Measurements from ENCODE around the gene IL17RA. TPM values are rescaled to one million over a fixed set of nuclear protein-coding genes. Genes with fewer than 3 reads are reported as not detected.

Gene IL17RA
- total RNA-seq, 3 donors from 2014 or later, result 13.8 to 25.3 (median 17.7) TPM

DNA sequence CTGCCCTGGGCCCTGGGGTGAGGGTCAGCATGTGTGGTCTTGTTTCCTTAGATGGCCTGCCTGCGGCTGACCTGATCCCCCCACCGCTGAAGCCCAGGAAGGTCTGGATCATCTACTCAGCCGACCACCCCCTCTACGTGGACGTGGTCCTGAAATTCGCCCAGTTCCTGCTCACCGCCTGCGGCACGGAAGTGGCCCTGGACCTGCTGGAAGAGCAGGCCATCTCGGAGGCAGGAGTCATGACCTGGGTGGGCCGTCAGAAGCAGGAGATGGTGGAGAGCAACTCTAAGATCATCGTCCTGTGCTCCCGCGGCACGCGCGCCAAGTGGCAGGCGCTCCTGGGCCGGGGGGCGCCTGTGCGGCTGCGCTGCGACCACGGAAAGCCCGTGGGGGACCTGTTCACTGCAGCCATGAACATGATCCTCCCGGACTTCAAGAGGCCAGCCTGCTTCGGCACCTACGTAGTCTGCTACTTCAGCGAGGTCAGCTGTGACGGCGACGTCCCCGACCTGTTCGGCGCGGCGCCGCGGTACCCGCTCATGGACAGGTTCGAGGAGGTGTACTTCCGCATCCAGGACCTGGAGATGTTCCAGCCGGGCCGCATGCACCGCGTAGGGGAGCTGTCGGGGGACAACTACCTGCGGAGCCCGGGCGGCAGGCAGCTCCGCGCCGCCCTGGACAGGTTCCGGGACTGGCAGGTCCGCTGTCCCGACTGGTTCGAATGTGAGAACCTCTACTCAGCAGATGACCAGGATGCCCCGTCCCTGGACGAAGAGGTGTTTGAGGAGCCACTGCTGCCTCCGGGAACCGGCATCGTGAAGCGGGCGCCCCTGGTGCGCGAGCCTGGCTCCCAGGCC is 23.7 kb downstream of the IL17RA start:
- Histone ChIP-seq H3K36me3 (no peaks in the 10 kb centered on the region), H3K4me1 (no peaks in the 10 kb centered on the region), H3K4me3 (no peak overlapping the region), H3K27ac (no peak overlapping the region), H3K9me3 (no peaks in the 10 kb centered on the region), H3K27me3 (no peaks in the 10 kb centered on the region)
- intact Hi-C loops (cut with DNase I; ENCODE audit: low total_unique reads), result no loop called here
- TF ChIP-seq, protein P1, sequence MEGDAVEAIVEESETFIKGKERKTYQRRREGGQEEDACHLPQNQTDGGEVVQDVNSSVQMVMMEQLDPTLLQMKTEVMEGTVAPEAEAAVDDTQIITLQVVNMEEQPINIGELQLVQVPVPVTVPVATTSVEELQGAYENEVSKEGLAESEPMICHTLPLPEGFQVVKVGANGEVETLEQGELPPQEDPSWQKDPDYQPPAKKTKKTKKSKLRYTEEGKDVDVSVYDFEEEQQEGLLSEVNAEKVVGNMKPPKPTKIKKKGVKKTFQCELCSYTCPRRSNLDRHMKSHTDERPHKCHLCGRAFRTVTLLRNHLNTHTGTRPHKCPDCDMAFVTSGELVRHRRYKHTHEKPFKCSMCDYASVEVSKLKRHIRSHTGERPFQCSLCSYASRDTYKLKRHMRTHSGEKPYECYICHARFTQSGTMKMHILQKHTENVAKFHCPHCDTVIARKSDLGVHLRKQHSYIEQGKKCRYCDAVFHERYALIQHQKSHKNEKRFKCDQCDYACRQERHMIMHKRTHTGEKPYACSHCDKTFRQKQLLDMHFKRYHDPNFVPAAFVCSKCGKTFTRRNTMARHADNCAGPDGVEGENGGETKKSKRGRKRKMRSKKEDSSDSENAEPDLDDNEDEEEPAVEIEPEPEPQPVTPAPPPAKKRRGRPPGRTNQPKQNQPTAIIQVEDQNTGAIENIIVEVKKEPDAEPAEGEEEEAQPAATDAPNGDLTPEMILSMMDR (IDR thresholded peaks at IDR 0.05), result no peak
- no peak for TF ChIP-seq POLR2A (IDR thresholded peaks at IDR 0.05)
- TF ChIP-seq POLR2AphosphoS5 (IDR thresholded peaks at IDR 0.05), result no peak
- no peak for DNase-seq (ENCODE audit: low spot score in 2 of 2)

DNA sequence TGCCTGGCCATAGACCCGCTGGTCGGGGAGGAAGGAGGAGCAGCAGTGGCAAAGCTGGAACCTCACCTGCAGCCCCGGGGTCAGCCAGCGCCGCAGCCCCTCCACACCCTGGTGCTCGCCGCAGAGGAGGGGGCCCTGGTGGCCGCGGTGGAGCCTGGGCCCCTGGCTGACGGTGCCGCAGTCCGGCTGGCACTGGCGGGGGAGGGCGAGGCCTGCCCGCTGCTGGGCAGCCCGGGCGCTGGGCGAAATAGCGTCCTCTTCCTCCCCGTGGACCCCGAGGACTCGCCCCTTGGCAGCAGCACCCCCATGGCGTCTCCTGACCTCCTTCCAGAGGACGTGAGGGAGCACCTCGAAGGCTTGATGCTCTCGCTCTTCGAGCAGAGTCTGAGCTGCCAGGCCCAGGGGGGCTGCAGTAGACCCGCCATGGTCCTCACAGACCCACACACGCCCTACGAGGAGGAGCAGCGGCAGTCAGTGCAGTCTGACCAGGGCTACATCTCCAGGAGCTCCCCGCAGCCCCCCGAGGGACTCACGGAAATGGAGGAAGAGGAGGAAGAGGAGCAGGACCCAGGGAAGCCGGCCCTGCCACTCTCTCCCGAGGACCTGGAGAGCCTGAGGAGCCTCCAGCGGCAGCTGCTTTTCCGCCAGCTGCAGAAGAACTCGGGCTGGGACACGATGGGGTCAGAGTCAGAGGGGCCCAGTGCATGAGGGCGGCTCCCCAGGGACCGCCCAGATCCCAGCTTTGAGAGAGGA is 24.5 kb downstream of the IL17RA start:
- Histone ChIP-seq H3K27ac (no peak overlapping the region), H3K9me3 (no peaks in the 10 kb centered on the region), H3K27me3 (no peaks in the 10 kb centered on the region), H3K36me3 (no peaks in the 10 kb centered on the region), H3K4me3 (no peak overlapping the region), H3K4me1 (no peaks in the 10 kb centered on the region)
- TF ChIP-seq, protein P1 (IDR thresholded peaks at IDR 0.05), result no peak
- no peak for TF ChIP-seq POLR2AphosphoS5 (IDR thresholded peaks at IDR 0.05)
- TF ChIP-seq POLR2A (IDR thresholded peaks at IDR 0.05), result no peak
- DNase-seq (ENCODE audit: low spot score in 2 of 2), result no peak
- intact Hi-C loops (cut with DNase I; ENCODE audit: low total_unique reads), result no loop called here

DNA sequence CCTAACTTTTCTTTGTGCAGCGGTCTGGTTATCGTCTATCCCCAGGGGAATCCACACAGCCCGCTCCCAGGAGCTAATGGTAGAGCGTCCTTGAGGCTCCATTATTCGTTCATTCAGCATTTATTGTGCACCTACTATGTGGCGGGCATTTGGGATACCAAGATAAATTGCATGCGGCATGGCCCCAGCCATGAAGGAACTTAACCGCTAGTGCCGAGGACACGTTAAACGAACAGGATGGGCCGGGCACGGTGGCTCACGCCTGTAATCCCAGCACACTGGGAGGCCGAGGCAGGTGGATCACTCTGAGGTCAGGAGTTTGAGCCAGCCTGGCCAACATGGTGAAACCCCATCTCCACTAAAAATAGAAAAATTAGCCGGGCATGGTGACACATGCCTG is 25.2 kb downstream of the IL17RA start:
- no peak for DNase-seq (ENCODE audit: low spot score in 2 of 2)
- H3K27ac ChIP-seq, result no peak overlapping the region
- H3K4me1 ChIP-seq, result no peaks in the 10 kb centered on the region
- intact Hi-C loops (cut with DNase I; ENCODE audit: low total_unique reads), result no loop called here
- no peaks in the 10 kb centered on the region for H3K36me3 ChIP-seq
- no peaks in the 10 kb centered on the region for H3K27me3 ChIP-seq
- H3K4me3 ChIP-seq, result no peak overlapping the region
- H3K9me3 ChIP-seq, result no peaks in the 10 kb centered on the region
- TF ChIP-seq POLR2A (IDR thresholded peaks at IDR 0.05), result no peak
- TF ChIP-seq POLR2AphosphoS5 (IDR thresholded peaks at IDR 0.05), result no peak
- TF ChIP-seq, protein P1 (IDR thresholded peaks at IDR 0.05), result no peak

DNA sequence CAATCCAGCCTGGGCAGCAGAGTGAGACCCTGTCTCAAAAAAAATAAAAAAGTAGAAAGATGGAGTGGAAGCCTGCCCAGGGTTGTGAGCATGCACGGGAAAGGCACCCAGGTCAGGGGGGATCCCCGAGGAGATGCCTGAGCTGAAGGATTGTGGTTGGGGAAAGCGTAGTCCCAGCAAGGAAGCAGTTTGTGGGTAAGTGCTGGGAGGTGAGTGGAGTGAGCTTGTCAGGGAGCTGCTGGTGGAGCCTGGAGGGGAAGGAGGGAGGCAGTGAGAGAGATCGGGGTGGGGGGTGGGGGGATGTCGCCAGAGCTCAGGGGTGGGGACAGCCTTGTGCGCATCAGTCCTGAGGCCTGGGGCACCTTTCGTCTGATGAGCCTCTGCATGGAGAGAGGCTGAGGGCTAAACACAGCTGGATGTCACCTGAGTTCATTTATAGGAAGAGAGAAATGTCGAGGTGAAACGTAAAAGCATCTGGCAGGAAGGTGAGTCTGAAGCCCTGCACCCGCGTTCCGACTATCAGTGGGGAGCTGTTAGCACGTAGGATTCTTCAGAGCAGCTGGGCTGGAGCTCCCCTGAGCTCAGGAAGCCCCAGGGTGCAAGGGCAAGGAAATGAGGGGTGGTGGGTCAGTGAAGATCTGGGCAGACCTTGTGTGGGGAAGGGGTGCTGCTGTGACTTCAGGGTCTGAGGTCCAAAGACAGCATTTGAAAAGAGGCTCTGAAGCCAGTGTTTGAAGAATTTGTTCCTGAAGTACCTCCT is 26.2 kb downstream of the IL17RA start:
- TF ChIP-seq, protein P1 (IDR thresholded peaks at IDR 0.05), result no peak
- TF ChIP-seq POLR2A (IDR thresholded peaks at IDR 0.05), result no peak
- TF ChIP-seq POLR2AphosphoS5 (IDR thresholded peaks at IDR 0.05), result no peak
- no peaks in the 10 kb centered on the region for H3K36me3 ChIP-seq
- no peaks in the 10 kb centered on the region for H3K4me1 ChIP-seq
- H3K27ac ChIP-seq, result no peak overlapping the region
- H3K9me3 ChIP-seq, result no peaks in the 10 kb centered on the region
- H3K27me3 ChIP-seq, result no peaks in the 10 kb centered on the region
- intact Hi-C loops (cut with DNase I; ENCODE audit: low total_unique reads), result no loop called here
- DNase-seq (ENCODE audit: low spot score in 2 of 2), result no peak
- no peak overlapping the region for H3K4me3 ChIP-seq
